VCaP (cell line): ENCODE measurements around the gene ILF3.

Experiments
- H3K27ac ChIP-seq: fragments of 450-650 bp; 2 replicates; pipeline ENCODE4 v1.5.1; 2017
- CTCF ChIP-seq: fragments of 450-650 bp; conservative IDR thresholded peaks from 2 replicates; pipeline ENCODE4 v1.5.1; 2017; ENCODE audit warnings: mild to moderate bottlenecking, moderate library complexity

The ILF3 gene

DNA sequence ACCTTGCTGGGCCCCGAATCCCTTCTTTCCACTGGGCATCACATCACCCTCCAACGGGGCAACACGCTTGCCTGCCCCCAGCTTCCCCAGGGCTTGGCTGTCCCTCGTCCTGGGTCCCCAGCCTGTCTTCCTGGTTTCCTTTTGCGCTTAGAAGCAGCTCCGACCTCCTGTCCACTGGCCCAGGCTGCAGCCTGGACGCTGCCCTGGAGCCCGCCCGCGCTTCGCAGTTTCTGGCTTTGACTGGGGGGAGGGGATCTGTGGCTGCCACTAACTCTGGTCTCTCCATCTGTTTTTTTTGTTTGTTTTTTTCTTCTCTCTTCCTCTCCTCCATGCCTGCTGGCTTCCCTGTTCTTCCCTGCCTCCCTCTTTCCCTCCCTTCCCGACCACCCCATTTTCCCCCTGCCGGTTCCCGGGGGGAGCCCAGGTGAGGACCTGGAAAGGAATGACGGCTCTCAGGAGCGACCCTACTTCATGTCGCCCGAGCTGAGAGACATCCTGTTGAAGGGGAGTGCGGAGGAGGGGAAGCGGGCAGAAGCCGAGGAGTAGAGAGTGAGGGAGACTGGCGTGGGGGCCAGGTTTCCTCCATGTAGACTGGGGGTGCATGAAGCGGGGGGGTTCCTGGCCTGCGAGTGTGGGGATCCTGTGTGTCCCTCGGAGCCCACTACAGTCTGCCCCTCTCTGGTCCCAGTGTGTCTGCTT lies 11.5 kb upstream of the ILF3 start:
- no peak for TF ChIP-seq CTCF
- no peak overlapping the region for H3K27ac ChIP-seq

GRCh38 chr19:10643172-10643967 lies 10.8 kb upstream of the ILF3 start:
- H3K27ac ChIP-seq, result no peak overlapping the region
- no peak for TF ChIP-seq CTCF

DNA sequence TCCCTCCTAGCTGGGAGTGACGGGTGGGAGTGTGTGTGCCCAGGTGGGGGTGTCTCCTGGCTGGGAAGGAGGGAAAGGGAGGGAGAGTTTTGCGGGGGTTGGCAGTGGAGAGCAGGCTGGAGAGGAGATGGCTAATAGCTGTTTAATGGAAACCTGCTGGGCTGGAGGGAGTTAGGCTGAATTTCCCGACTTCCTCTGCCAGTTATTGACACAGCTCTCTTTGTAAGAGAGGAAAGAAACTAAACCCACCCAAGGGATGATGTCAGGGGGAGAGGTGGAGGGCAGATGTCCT lies 10.2 kb upstream of the ILF3 start:
- no peak for TF ChIP-seq CTCF
- no peak overlapping the region for H3K27ac ChIP-seq

DNA sequence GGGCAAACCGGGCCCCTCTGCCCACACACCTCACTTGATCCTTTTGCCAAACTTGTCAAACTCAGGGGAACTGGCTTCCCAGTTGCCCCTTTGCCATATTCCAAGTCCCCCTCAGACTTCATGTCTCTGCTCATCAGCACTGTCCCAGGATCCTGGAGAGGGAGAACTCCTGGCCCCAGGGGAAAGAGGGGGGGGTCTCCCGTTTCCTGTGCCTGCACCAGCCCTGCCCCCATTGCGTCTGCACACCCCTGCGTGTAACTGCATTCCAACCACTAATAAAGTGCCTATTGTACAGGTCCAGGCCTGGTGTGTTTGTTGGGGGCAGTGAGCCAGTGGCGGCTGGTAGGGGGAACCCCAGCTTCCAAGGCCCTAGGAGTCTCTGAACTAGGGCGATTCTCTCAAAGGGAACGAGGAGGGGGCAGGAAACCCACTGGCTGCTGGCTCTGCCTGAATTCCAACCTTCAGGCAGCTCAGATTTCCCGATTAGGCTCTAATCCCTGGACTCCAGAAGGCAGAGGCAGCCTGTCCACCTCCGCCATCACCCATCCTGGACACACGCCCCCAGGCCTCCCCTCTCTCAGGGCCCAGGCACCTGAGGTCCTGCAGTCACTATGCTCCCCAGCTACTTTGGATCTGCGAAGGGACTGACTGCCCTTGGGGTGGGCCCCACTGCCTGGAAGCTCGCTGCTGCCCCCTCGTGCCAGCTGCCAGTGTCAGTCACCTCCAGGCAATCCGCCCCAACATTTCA lies 9.7 kb upstream of the ILF3 start:
- no peak overlapping the region for H3K27ac ChIP-seq

GRCh38 chr19:10646456-10647159 lies 7.5 kb upstream of the ILF3 start:
- no peak overlapping the region for H3K27ac ChIP-seq
- no peak for TF ChIP-seq CTCF

More for the DNA sequence above, 9.7 kb upstream of the ILF3 start:
- TF ChIP-seq CTCF, result peak; percentile 87

DNA sequence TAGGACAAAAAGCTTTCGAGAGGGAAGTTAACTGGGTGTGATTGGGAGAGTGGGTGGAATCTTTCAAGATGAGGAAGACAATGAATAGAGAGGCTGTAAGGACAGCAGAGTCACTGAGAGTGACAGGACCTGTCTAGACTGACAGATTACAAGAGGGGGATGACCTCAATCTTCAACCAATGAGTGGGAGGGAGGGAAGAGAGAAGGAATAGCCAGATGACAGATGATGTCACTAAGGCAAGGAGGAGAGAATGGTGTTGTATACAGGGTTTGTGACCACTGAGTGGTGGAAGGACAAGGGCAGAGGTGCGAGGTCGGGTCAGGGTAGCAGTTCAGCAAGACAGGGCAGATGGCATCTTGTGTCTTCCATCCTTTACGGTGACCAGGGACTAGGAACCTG lies 5.8 kb upstream of the ILF3 start:
- TF ChIP-seq CTCF, result no peak
- no peak overlapping the region for H3K27ac ChIP-seq

DNA sequence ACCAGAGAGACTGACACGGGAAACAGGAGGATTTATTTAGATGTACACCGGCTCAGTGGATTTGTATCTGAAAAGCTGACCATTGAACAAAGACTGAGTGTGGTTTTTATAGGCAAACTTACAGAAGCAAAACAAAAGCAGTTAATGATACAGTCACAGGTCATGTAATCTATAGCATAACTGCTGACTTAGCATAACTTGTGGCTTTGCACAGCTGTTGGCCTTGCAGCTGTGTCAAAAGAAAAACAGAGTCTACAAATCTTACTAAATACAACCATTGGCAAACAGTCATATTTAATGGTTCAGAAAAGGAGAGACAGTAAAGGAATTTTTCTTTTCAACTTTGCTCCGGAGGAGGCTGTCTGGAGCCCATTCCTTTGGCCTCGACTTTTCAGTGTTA lies 2.3 kb upstream of the ILF3 start:
- no peak overlapping the region for H3K27ac ChIP-seq
- no peak for TF ChIP-seq CTCF
